HepG2 (cell line): ENCODE results near the gene PRDX5. TPM values are rescaled to one million over a fixed set of nuclear protein-coding genes. Genes with fewer than 3 reads are reported as not detected.

Source experiments
- CTCF ChIP-seq: sonication (generic); formaldehyde crosslinking; IDR thresholded peaks from 2 replicates; pipeline ENCODE4 v1.5.0; 2020; ENCODE audit warnings: mild to moderate bottlenecking, missing genetic modification reagents, moderate library complexity
- EP300 ChIP-seq, 3 experiments: sonication (generic) in 1 of 3; formaldehyde crosslinking in 1 of 3; IDR thresholded peaks; 2 replicates each; pipeline versions ENCODE4 v1.5.1 to v1.6.1; 2011 to 2020; ENCODE audit warnings: low read depth in 2 of 3, low read length in 2 of 3, borderline replicate concordance in 1 of 3, improper control_type of control experiment in 1 of 3, mild to moderate bottlenecking in 1 of 3, missing genetic modification reagents in 1 of 3, moderate library complexity in 1 of 3
- FOXK1 ChIP-seq: sonication (generic); formaldehyde crosslinking; IDR thresholded peaks from 2 replicates; pipeline ENCODE4 v1.4.0; 2020; ENCODE audit warnings: low read depth, missing genetic modification reagents, borderline replicate concordance
- GABPA ChIP-seq, 2 experiments: IDR thresholded peaks; 2 replicates each; pipeline ENCODE4 v1.6.1; 2011 to 2016; ENCODE audit warnings: low read depth in 2 of 2, low read length in 1 of 2, missing biosample characterization in 1 of 2, missing genetic modification characterization in 1 of 2
- HDAC1 ChIP-seq: sonication (generic); formaldehyde crosslinking; IDR thresholded peaks from 2 replicates; pipeline ENCODE4 v1.5.1; 2020; ENCODE audit warnings: mild to moderate bottlenecking, missing genetic modification reagents
- MED8 ChIP-seq: sonication (generic); formaldehyde crosslinking; IDR thresholded peaks from 2 replicates; pipeline ENCODE4 v1.8.1; 2023; ENCODE audit warnings: mild to moderate bottlenecking, missing genetic modification reagents; ENCODE audit not compliant: insufficient replicate concordance
- MEIS1 ChIP-seq: sonication (generic); formaldehyde crosslinking; IDR thresholded peaks from 2 replicates; pipeline ENCODE4 v1.9.0; 2021; ENCODE audit warnings: mild to moderate bottlenecking, missing genetic modification reagents, moderate library complexity, borderline replicate concordance
- MLXIP ChIP-seq: sonication (generic); formaldehyde crosslinking; IDR thresholded peaks from 2 replicates; pipeline ENCODE4 v1.9.0; 2021; ENCODE audit warnings: missing genetic modification reagents, borderline replicate concordance
- SUZ12 ChIP-seq: fragments of 150-350 bp; IDR thresholded peaks from 2 replicates; pipeline ENCODE4 v1.6.1; 2014; ENCODE audit warnings: low read depth, low read length
- TBP ChIP-seq: sonication (generic); formaldehyde crosslinking; IDR thresholded peaks from 2 replicates; pipeline ENCODE4 v1.5.0; 2020; ENCODE audit warnings: missing genetic modification reagents
- ZNF142 ChIP-seq: sonication (generic); formaldehyde crosslinking; IDR thresholded peaks from 2 replicates; pipeline ENCODE4 v1.4.0; 2020; ENCODE audit warnings: missing genetic modification reagents
- ZNF280B ChIP-seq: sonication (generic); formaldehyde crosslinking; IDR thresholded peaks from 2 replicates; pipeline ENCODE4 v1.5.0; 2020; ENCODE audit warnings: missing genetic modification reagents, mild to moderate bottlenecking, borderline replicate concordance
- ZNF75D ChIP-seq: sonication (generic); formaldehyde crosslinking; IDR thresholded peaks from 2 replicates; pipeline ENCODE4 v1.8.1; 2023; ENCODE audit warnings: missing genetic modification reagents, mild to moderate bottlenecking, borderline replicate concordance
- ZSCAN22 ChIP-seq: sonication (generic); formaldehyde crosslinking; IDR thresholded peaks from 2 replicates; pipeline ENCODE4 v1.4.0; 2020; ENCODE audit warnings: mild to moderate bottlenecking, missing genetic modification reagents
- polyA plus RNA-seq, 8 experiments: library from polyadenylated mRNA; depleted of rRNA in 3 of 8; stranded (reverse) in 7 of 8; unstranded in 1 of 8; fragments of >200 nt; fragmentation: Illumina TruSeq in 4 of 8; extraction: Trizol in 4 of 8; gene quantifications; 2 replicates each; pipeline versions ENCODE4 v1.2.1 to v1.2.3, GENCODE V29; 2011 to 2016; ENCODE audit warnings: low read depth in 4 of 8, missing spikeins in 1 of 8, mixed read lengths in 1 of 8; ENCODE audit not compliant: insufficient read depth in 1 of 8
- total RNA-seq, 5 experiments: library from RNA; depleted of rRNA; stranded (reverse); fragments of >200 nt; fragmentation: Illumina TruSeq; extraction: Trizol; gene quantifications; 2 replicates each; pipeline ENCODE4 v1.2.3, GENCODE V29; 2016; ENCODE audit warnings: low read depth in 1 of 5

The PRDX5 gene
- total and polyA plus RNA-seq, 2 of the 13 experiments (the other 11 are each of a cell fraction or from before 2014, with no cell fraction given), result 215 to 311 TPM

- TF ChIP-seq ZNF75D (CRISPR knock-in tag), result no peak
- peak; percentile 50; the same call in 1 of the 2 replicates for TF ChIP-seq ZNF280B (CRISPR knock-in tag)
- peak; percentile 33; the same call in 1 of the 2 replicates for TF ChIP-seq MEIS1
- no peak for TF ChIP-seq GABPA (IDR thresholded peaks at IDR 0.05; ENCODE audit: low read depth, low read length)
- TF ChIP-seq GABPA (CRISPR knock-in tag; IDR thresholded peaks at IDR 0.05; ENCODE audit: low read depth), result peak; percentile 29; the same call in 1 of the 2 replicates
- TF ChIP-seq TBP (CRISPR knock-in tag), result no peak
- TF ChIP-seq ZNF142 (CRISPR knock-in tag), result no peak
- no peak for TF ChIP-seq FOXK1 (CRISPR knock-in tag)
- no peak for TF ChIP-seq SUZ12
- TF ChIP-seq EP300 (IDR thresholded peaks at IDR 0.05; ENCODE audit: low read depth in 2 of 2, low read length in 2 of 2), result peak in 1 of 2 experiments; percentile 39; a peak in 1 of 4 replicates
- TF ChIP-seq EP300 (CRISPR knock-in tag; IDR thresholded peaks at IDR 0.05; ENCODE audit: borderline replicate concordance), result no peak; the same call in 1 of the 2 replicates
- TF ChIP-seq MLXIP (CRISPR knock-in tag), result no peak
- peak; percentile 23; the same call in 1 of the 2 replicates for TF ChIP-seq CTCF (CRISPR knock-in tag)
- peak; percentile 50 for TF ChIP-seq MED8
- TF ChIP-seq ZSCAN22 (CRISPR knock-in tag), result no peak
- TF ChIP-seq HDAC1 (CRISPR knock-in tag), result 0 out of 2 replicates have a peak, but pooled peaks have one; percentile 40
Observed at GRCh38 chr11:64306876-64307622, 10.9 kb upstream of the PRDX5 start (continued).
